ENCODE measurements around the gene GAPDHS.

The GAPDHS gene

GRCh38 chr19:35558400-35559280 lies 25.4 kb downstream of the GAPDHS start:
- no peak for DNase-seq

DNA sequence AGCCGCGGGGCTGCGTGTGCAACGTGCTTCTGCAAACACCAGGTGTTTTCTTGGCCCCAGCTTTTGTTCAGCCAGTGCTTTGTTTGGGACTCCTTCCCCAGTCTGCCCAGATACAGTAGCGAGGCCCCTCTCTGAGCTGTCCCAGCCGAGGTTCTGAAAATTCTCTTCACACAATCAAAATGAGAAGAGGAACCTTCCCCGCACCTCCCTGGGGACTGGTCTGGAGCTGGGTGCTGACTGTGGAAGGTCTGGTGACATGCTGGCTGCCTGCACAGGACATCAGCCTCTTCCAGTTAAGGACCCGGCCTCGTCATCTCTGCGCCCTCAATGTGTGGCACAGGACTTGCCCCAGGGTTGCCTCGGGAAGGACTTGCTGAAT lies 26.0 kb downstream of the GAPDHS start:
- DNase-seq, result no peak

GRCh38 chr19:35559781-35560180 lies 26.5 kb downstream of the GAPDHS start:
- DNase-seq, result no peak

GRCh38 chr19:35560271-35560670 lies 27.0 kb downstream of the GAPDHS start:
- DNase-seq, result no peak

DNA sequence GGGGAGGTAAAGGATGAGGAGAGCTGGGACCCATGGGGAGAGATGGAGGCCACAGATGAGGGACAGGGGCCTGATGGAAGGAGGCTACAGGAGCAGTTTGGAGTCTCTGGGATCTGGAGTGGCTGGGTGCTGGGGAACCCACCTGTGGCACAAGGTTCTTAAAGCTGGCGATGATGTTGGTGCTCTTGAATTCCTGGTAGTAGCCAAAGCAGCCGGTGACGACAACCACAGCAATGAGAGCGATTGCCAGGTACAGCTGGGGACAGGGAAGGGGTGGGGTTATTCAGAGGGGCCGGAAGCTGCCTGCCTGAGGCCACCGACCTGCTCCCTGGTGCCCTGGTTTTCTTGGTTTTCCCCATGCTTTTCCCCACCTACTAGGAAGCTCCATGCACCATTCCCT lies 27.4 kb downstream of the GAPDHS start:
- no peak for DNase-seq

GRCh38 chr19:35561436-35561835 lies 28.2 kb downstream of the GAPDHS start:
- DNase-seq, result no peak

- no peak for DNase-seq
Observed at GRCh38 chr19:35562336-35562735, 29.1 kb downstream of the GAPDHS start.

DNA sequence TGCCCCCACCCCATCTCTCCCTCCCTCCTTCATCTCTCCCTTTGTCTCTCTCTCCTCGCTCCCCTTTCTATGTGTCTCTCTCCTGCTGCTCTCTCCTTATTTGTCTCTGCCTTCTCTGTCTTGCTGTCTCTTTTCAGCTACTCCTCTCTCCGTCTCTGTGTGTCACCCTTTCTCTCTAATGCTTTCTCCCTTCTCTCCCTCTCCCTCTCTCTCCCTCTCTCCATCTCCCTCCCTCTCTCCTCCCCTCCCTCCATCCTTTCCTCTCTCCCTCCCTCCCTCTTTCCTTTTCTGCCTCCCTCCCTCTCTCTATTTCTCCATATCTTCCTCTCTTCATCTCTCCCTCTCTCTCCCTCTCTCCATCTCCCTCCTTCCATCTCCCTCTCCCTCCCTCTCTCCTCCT lies 29.5 kb downstream of the GAPDHS start:
- no peak for DNase-seq

- DNase-seq, result no peak
Observed at GRCh38 chr19:35563207-35563829, 30.1 kb downstream of the GAPDHS start, which contains the start of gene ATP4A. TSS of gene ATP4A (minus strand) at chr19:35563658. CDS start at chr19:35563629, 29 bp downstream.

GRCh38 chr19:35565016-35565856 lies 32.0 kb downstream of the GAPDHS start:
- DNase-seq, result no peak

GRCh38 chr19:35566738-35567137 lies 33.5 kb downstream of the GAPDHS start:
- no peak for DNase-seq

- no peak for DNase-seq
Observed at GRCh38 chr19:35569281-35569781, 36.1 kb downstream of the GAPDHS start.

DNA sequence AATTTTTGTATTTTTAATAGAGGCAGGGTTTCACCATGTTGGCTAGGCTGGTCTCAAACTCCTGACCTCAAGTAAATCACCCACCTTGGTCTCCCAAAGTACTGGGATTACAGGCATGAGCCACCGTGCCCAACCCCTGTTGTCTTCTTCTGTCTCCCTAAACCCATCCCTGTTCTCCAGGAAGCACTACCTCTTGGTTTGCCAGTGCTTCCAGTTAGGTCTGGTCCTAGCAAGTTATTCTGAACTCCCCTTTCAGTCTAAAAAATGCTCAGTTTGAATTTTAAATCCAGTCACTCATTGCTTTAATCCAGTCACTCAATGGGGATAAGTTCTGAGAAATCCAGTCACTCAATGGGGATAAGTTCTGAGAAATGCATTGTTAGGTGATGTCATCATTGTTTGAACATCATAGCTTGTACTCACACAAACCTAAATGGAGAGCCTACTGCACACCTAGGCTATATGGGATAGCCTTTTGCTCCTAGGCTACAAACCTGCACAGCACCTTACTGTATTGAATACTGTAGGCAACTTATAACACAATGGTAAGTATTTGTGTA lies 38.2 kb downstream of the GAPDHS start:
- DNase-seq, result no peak

DNA sequence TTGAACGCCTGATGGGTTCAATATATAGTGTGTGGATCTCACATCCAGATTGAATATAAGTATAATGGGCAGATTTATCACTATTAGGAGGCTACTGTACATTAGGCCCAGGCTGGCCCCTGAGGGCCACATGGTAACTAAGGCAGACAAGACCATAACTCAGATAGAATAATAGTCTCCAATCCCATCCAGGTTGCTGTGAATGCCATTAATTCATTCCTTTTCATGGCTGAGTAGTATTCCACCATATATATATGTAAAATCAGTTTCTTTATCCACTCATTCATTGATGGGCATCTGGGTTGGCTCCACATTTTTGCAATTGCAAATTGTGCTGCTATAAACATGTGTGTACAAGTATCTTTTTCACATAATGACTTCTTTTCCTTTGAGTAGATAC lies 44.7 kb downstream of the GAPDHS start:
- no peak for DNase-seq

- DNase-seq, result no peak
Observed at GRCh38 chr19:35578707-35579106, 45.5 kb downstream of the GAPDHS start.

DNA sequence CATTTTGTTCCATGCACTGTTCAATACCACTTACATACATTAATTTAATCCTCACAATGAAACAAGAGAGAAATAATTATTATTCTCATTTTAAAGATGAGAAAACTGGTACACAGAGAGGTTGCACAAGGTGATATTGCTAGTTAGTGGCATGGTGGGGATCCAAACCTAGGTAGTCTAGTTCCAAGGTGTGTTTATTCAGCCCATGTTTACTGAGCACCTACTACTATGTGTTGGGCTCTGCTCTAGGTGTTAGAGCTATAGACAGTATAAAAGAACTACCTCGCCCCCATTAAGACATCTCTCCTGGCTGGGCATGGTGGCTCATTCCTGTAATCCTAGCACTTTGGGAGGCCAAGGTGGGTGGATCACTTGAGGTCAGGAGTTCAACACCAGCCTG lies 49.5 kb downstream of the GAPDHS start:
- DNase-seq, result no peak

DNA sequence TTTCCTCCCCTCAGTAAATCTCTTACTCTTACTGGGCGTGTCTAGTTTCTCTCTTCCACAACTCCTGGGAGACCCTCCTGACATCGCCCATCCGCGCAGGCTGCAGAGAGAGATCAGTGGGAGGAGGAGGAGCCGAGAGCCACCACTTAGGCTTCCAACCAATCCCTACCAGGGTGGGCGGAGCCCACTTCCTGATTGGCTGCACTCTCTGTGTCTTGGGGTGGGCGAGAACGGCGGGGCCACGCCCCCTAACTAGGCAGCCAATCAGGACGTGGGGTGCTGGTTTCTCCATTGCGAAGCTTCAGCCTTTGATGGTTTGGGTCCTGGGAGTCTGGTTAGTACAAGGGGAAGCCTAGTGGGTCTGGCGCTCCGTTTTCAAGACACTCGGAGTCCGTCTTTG lies 52.6 kb downstream of the GAPDHS start, which contains the start of gene PMIS2:
PMIS2 (plus strand) TSS at position 326 of the 400 bp plus-strand sequence. CDS start 87 bp downstream, outside the sequence.
- no peak for DNase-seq

GRCh38 chr19:35587321-35587720 lies 54.1 kb downstream of the GAPDHS start:
- no peak for DNase-seq

DNA sequence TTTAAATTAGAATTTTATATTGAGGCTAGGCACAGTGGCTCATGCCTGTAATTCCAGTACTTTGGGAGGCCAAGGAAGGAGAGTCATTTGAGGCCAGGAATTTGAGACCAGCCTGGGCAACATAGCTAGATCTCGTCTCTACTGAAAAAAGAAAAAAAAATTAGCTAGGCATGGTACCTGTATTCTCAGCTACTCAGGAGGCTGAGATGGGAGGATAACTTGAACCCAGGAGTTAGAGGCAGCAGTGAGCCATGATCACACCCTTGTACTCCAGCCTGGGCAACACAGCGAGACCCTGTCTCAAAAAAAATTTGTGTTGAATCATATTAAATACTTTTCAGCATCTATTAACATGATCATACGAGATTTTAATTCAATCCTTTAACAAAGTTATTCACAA lies 57.6 kb downstream of the GAPDHS start:
- DNase-seq, result no peak

GRCh38 chr19:35592226-35592625 lies 59.0 kb downstream of the GAPDHS start:
- no peak for DNase-seq

Data from T1000 (cell line).